Tibial nerve (tissue), 4 donors: Measurements from ENCODE around the gene PRR5.

Experiments used
- EP300 ChIP-seq, 2 donors: sonication (generic); formaldehyde crosslinking; IDR thresholded peaks; one replicate each; pipeline ENCODE4 v1.6.1; 2017; ENCODE audit warnings: antibody characterized with exemption in 2 of 2, mild to moderate bottlenecking in 1 of 2
- POLR2A ChIP-seq, 2 donors: fragments of 450-650 bp; IDR thresholded peaks; one replicate each; pipeline ENCODE4 v1.6.1; 2017; ENCODE audit warnings: antibody characterized with exemption in 2 of 2, mild to moderate bottlenecking in 2 of 2, moderate library complexity in 2 of 2
- TF ChIP-seq, protein P1 (sequence below), 5 experiments: fragments of 200-600 bp in 3 of 5; fragments of 450-650 bp in 2 of 5; sonication (generic) in 3 of 5; IDR thresholded peaks; one replicate each; pipeline ENCODE4 v1.5.1; 2016 to 2019; ENCODE audit warnings: antibody characterized with exemption in 5 of 5, mild to moderate bottlenecking in 3 of 5, moderate library complexity in 2 of 5

DNA sequence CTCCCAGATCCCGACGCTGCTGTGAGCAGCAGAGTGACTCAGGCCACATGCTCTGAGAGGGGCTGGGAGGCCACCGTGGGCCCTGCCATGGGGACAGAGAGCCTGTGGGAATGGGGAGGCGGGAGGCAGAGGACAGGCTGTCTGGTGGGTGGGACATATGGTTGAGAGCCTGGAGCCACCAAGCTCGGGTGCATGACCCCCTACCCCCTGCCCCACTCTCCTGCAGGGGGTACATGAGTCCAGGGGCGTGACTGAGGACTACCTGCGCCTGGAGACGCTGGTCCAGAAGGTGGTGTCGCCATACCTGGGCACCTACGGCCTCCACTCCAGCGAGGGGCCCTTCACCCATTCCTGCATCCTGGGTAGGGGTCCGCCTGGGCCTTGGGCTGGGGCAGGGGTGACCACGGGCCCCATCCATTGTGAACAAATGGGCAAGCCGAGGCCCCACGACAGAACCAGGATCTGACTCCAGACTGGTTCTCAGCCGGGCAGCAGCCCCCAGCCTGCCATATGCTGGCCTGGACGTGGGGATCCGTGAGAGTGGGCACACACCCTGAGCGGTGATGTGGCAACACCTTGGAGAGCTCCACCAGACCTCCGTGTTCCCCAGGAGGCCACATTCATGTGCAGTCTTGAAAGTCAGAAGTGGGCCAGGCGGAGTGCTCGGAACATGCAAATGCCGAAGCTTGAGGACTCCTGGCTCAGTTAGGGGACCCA, 33.0 kb downstream of the PRR5 start:
- TF ChIP-seq, protein P1, sequence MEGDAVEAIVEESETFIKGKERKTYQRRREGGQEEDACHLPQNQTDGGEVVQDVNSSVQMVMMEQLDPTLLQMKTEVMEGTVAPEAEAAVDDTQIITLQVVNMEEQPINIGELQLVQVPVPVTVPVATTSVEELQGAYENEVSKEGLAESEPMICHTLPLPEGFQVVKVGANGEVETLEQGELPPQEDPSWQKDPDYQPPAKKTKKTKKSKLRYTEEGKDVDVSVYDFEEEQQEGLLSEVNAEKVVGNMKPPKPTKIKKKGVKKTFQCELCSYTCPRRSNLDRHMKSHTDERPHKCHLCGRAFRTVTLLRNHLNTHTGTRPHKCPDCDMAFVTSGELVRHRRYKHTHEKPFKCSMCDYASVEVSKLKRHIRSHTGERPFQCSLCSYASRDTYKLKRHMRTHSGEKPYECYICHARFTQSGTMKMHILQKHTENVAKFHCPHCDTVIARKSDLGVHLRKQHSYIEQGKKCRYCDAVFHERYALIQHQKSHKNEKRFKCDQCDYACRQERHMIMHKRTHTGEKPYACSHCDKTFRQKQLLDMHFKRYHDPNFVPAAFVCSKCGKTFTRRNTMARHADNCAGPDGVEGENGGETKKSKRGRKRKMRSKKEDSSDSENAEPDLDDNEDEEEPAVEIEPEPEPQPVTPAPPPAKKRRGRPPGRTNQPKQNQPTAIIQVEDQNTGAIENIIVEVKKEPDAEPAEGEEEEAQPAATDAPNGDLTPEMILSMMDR (IDR thresholded peaks at IDR 0.05) = no peak
- TF ChIP-seq POLR2A (IDR thresholded peaks at IDR 0.05) (no peak), EP300 (IDR thresholded peaks at IDR 0.05) (no peak)
